ENCODE data around the gene SYNPR.

Gene SYNPR

GRCh38 chr3:63557912-63558311, 279.8 kb downstream of the SYNPR start:
- no peak for DNase-seq (ENCODE audit: low spot score)

- no peak for DNase-seq (ENCODE audit: low spot score)
Measured at GRCh38 chr3:63559884-63560283, 281.8 kb downstream of the SYNPR start.

- DNase-seq (ENCODE audit: low spot score): no peak
Measured at GRCh38 chr3:63561879-63562278, 283.8 kb downstream of the SYNPR start.

GRCh38 chr3:63562323-63562722, 284.2 kb downstream of the SYNPR start:
- DNase-seq (ENCODE audit: low spot score): no peak

- no peak for DNase-seq (ENCODE audit: low spot score)
Measured at GRCh38 chr3:63563572-63563971, 285.5 kb downstream of the SYNPR start.

- DNase-seq (ENCODE audit: low spot score): no peak
Measured at GRCh38 chr3:63565220-63565619, 287.1 kb downstream of the SYNPR start.

- no peak for DNase-seq (ENCODE audit: low spot score)
Measured at GRCh38 chr3:63571682-63572081, 293.6 kb downstream of the SYNPR start.

- DNase-seq (ENCODE audit: low spot score): peak; percentile 9
Measured at GRCh38 chr3:63576846-63577245, 298.7 kb downstream of the SYNPR start.

GRCh38 chr3:63578858-63579257, 300.8 kb downstream of the SYNPR start:
- DNase-seq (ENCODE audit: low spot score): no peak

GRCh38 chr3:63580151-63580550, 302.0 kb downstream of the SYNPR start:
- DNase-seq (ENCODE audit: low spot score): no peak

GRCh38 chr3:63582943-63583500, 304.9 kb downstream of the SYNPR start:
- DNase-seq (ENCODE audit: low spot score): no peak

- DNase-seq (ENCODE audit: low spot score): no peak
Measured at GRCh38 chr3:63584681-63585080, 306.6 kb downstream of the SYNPR start.

GRCh38 chr3:63585927-63586326, 307.8 kb downstream of the SYNPR start:
- no peak for DNase-seq (ENCODE audit: low spot score)

GRCh38 chr3:63588895-63589294, 310.8 kb downstream of the SYNPR start:
- no peak for DNase-seq (ENCODE audit: low spot score)

- no peak for DNase-seq (ENCODE audit: low spot score)
Measured at GRCh38 chr3:63593779-63594178, 315.7 kb downstream of the SYNPR start.

GRCh38 chr3:63595221-63595620, 317.1 kb downstream of the SYNPR start:
- DNase-seq (ENCODE audit: low spot score): no peak

GRCh38 chr3:63597019-63597418, 318.9 kb downstream of the SYNPR start:
- no peak for DNase-seq (ENCODE audit: low spot score)

- no peak for DNase-seq (ENCODE audit: low spot score)
Measured at GRCh38 chr3:63607716-63608115, 329.6 kb downstream of the SYNPR start.

- DNase-seq (ENCODE audit: low spot score): no peak
Measured at GRCh38 chr3:63609408-63609807, 331.3 kb downstream of the SYNPR start.

GRCh38 chr3:63609834-63610233, 331.7 kb downstream of the SYNPR start:
- DNase-seq (ENCODE audit: low spot score): no peak

- no peak for DNase-seq (ENCODE audit: low spot score)
Measured at GRCh38 chr3:63611382-63611781, 333.3 kb downstream of the SYNPR start.

- DNase-seq (ENCODE audit: low spot score): no peak
Measured at GRCh38 chr3:63613561-63613960, 335.5 kb downstream of the SYNPR start.

GRCh38 chr3:63617391-63617790, 339.3 kb downstream of the SYNPR start:
- DNase-seq (ENCODE audit: low spot score): no peak

GRCh38 chr3:63624941-63625560, 346.9 kb downstream of the SYNPR start:
- no peak for DNase-seq (ENCODE audit: low spot score)

Measured in HuH-7.5 (cell line).